MCF 10A (cell line): ENCODE data around the gene STAU1. TPM values are rescaled to one million over a fixed set of nuclear protein-coding genes. Genes with fewer than 3 reads are reported as not detected.
"Not testable (repeated sequence)": the region's sequence is repeated elsewhere in the genome, so short reads cannot be mapped to it uniquely, and the experiment has no call there.

Experiments used
- BruUV-seq: library from RNA; stranded (reverse); fragments of 400-500 nt; replicated peaks from 2 replicates; lab custom pipeline; 2021; lab: Mats Ljungman, UMichigan
- CTCF ChIA-PET: fragments of 300-600 bp; sonication (Branson Sonifier 250); formaldehyde crosslinking; extraction: SDS; loops from one replicate; lab custom pipeline; 2021; ENCODE audit warnings: antibody characterized with exemption, inconsistent platforms; lab: Yijun Ruan, JAX
- POLR2A ChIA-PET: fragments of 300-600, 350-650 bp; sonication (Branson Sonifier 250); formaldehyde crosslinking; extraction: SDS; loops from one replicate; lab custom pipeline; 2020; ENCODE audit warnings: antibody characterized with exemption, inconsistent platforms; lab: Yijun Ruan, JAX
- DNase-seq: peaks from one replicate; pipeline ENCODE4 v3.0.0-alpha.2; 2018; ENCODE audit not compliant: unreplicated experiment
- H3K27ac Mint-ChIP-seq: one replicate; pipeline ENCODE4 v1.8.0; 2022; ENCODE audit warnings: mild to moderate bottlenecking, low read depth, mixed read lengths; ENCODE audit not compliant: unreplicated experiment
- H3K27me3 Mint-ChIP-seq: one replicate; pipeline ENCODE4 v1.8.0; 2022; ENCODE audit warnings: mixed read lengths; ENCODE audit not compliant: insufficient read depth, unreplicated experiment
- H3K36me3 Mint-ChIP-seq: one replicate; pipeline ENCODE4 v1.8.0; 2022; ENCODE audit warnings: mild to moderate bottlenecking, moderate library complexity, mixed read lengths; ENCODE audit not compliant: insufficient read depth, unreplicated experiment
- H3K4me1 Mint-ChIP-seq: one replicate; pipeline ENCODE4 v1.8.0; 2022; ENCODE audit warnings: mixed read lengths; ENCODE audit not compliant: insufficient read depth, unreplicated experiment
- H3K4me3 Mint-ChIP-seq: one replicate; pipeline ENCODE4 v1.8.0; 2022; ENCODE audit warnings: mild to moderate bottlenecking, moderate library complexity, mixed read lengths; ENCODE audit not compliant: unreplicated experiment
- H3K9me3 Mint-ChIP-seq: one replicate; pipeline ENCODE4 v1.8.0; 2022; ENCODE audit warnings: mixed read lengths; ENCODE audit not compliant: unreplicated experiment
- intact Hi-C: fragments of 100-400 bp; cut with micrococcal nuclease; formaldehyde crosslinking; loops from 2 replicates; pipeline ENCODE4 v1.14.1; 2022
- total RNA-seq: library from RNA; stranded (reverse); gene quantifications from 2 replicates; pipeline ENCODE4 v1.2.3, GENCODE V29; 2022
- TF ChIP-seq, protein P1 (sequence below): fragments of 200-600 bp; IDR thresholded peaks from one replicate; pipeline ENCODE4 v1.8.0; 2022; ENCODE audit warnings: antibody characterized with exemption, mild to moderate bottlenecking; ENCODE audit not compliant: unreplicated experiment

The STAU1 gene
- total RNA-seq, 1 experiment from 2014 or later: 110 TPM

- no TSS peak for BruUV-seq
- peaks cover 62% of the 10 kb centered on the region for H3K36me3 Mint-ChIP-seq
- POLR2A ChIA-PET: interaction anchor here (0.7 to 0.9 kb wide), 2 partner anchors 9 to 169 kb away, joined by 3 to 4 read pairs; no protein-coding TSS in a partner anchor
- no peaks in the 10 kb centered on the region for H3K9me3 Mint-ChIP-seq
- no peaks in the 10 kb centered on the region for H3K4me1 Mint-ChIP-seq
- no peaks in the 10 kb centered on the region for H3K27me3 Mint-ChIP-seq
- TF ChIP-seq, protein P1, sequence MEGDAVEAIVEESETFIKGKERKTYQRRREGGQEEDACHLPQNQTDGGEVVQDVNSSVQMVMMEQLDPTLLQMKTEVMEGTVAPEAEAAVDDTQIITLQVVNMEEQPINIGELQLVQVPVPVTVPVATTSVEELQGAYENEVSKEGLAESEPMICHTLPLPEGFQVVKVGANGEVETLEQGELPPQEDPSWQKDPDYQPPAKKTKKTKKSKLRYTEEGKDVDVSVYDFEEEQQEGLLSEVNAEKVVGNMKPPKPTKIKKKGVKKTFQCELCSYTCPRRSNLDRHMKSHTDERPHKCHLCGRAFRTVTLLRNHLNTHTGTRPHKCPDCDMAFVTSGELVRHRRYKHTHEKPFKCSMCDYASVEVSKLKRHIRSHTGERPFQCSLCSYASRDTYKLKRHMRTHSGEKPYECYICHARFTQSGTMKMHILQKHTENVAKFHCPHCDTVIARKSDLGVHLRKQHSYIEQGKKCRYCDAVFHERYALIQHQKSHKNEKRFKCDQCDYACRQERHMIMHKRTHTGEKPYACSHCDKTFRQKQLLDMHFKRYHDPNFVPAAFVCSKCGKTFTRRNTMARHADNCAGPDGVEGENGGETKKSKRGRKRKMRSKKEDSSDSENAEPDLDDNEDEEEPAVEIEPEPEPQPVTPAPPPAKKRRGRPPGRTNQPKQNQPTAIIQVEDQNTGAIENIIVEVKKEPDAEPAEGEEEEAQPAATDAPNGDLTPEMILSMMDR: no peak
- H3K4me3 Mint-ChIP-seq: no peak overlapping the region
- intact Hi-C loops: no loop called here
- no peak overlapping the region for H3K27ac Mint-ChIP-seq
- DNase-seq: no peak
- CTCF ChIA-PET: interaction anchor here (0.6 to 1.1 kb wide), 4 partner anchors 9 to 133 kb away, joined by 3 to 5 read pairs (median 3); no protein-coding TSS in a partner anchor
Observed at GRCh38 chr20:49104365-49104648, 83.8 kb downstream of the STAU1 start.

DNA sequence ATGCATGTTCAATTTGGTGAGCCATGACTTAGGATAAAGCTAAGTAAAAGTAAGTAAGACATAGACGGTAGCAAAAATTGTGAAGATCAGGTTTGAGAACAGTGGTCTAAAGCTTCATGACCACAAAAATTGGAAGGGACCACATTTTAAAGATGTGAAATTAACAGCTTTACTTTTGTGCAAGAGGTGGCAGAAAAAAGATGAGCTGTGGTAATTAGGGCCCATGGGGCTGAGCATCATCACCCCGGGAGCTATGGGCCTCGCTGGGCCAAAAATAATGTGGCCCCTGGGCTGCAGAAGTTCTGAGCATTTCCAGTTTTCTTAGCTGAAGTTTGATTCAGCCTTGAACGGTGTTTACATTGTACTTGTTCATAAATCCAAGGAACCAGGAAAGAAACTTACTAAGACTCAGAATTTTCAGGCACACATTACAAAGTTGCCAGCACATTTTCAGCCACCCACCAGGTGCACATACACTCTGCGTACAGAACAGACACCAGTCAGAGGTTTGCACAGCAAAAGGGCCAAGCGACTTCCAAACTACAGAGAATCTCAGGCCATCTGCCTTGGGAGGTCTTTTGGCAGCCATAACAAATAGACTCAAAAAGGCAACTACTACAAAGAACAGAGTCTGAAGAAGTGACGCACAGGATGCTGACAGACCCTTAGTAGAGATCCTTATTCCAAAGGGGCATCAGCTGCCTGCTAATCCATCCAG, 84.3 kb downstream of the STAU1 start:
- CTCF ChIA-PET: interaction anchor here (0.7 to 1.1 kb wide), 2 partner anchors 11 to 133 kb away, joined by 3 to 5 read pairs; no protein-coding TSS in a partner anchor
- Mint-ChIP-seq H3K4me1 (no peaks in the 10 kb centered on the region), H3K4me3 (no peak overlapping the region), H3K27ac (no peak overlapping the region), H3K36me3 (peaks cover 63% of the 10 kb centered on the region), H3K9me3 (no peaks in the 10 kb centered on the region), H3K27me3 (no peaks in the 10 kb centered on the region)
- no TSS peak for BruUV-seq
- no peak for DNase-seq
- intact Hi-C loops: no loop called here
- TF ChIP-seq, protein P1: no peak
- POLR2A ChIA-PET: interaction anchor here (0.7 to 1.0 kb wide), 4 partner anchors 9 to 170 kb away, joined by 3 to 6 read pairs (median 4); no protein-coding TSS in a partner anchor

DNA sequence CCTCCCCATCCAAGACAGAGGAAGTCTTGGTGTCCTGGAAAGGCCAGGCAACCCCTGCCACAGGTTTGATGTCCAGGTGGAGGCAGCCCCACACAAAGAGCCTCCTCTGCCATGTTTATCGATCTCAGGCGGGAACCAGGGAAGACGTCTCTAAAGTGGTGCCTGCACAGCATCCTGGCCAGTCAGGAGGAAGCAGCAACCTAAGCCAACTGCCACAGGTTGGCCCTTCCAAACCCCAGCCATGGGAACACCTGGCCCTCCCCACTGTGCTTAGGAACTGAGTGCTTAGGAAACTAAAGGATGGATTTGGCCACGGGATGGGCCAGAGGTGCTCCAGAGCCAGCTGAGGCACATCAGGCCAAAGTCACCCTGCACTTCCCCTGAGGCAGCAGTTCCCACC, 85.1 kb downstream of the STAU1 start:
- H3K4me1 Mint-ChIP-seq: no peaks in the 10 kb centered on the region
- ChIA-PET CTCF (no interaction called here), POLR2A (interaction anchor here (0.6 to 1.0 kb wide), 4 partner anchors 13 to 31 kb away, joined by 3 to 6 read pairs (median 4); no protein-coding TSS in a partner anchor)
- no peak overlapping the region for H3K27ac Mint-ChIP-seq
- H3K9me3 Mint-ChIP-seq: no peaks in the 10 kb centered on the region
- peaks cover 66% of the 10 kb centered on the region for H3K36me3 Mint-ChIP-seq
- BruUV-seq: no TSS peak
- H3K4me3 Mint-ChIP-seq: no peak overlapping the region
- TF ChIP-seq, protein P1: no peak
- no peak for DNase-seq
- H3K27me3 Mint-ChIP-seq: no peaks in the 10 kb centered on the region
- intact Hi-C loops: no loop called here

- POLR2A ChIA-PET: interaction anchor here (0.8 to 1.4 kb wide), 4 partner anchors 8 to 178 kb away, joined by 3 to 6 read pairs (median 4); no protein-coding TSS in a partner anchor
- Mint-ChIP-seq H3K27ac (peak overlapping the region; percentile 74), H3K9me3 (no peaks in the 10 kb centered on the region), H3K4me1 (no peaks in the 10 kb centered on the region), H3K36me3 (peaks cover 86% of the 10 kb centered on the region), H3K4me3 (no peak overlapping the region), H3K27me3 (no peaks in the 10 kb centered on the region)
- intact Hi-C loops: no loop called here
- TF ChIP-seq, protein P1: no peak
- BruUV-seq: no TSS peak
- no peak for DNase-seq
- CTCF ChIA-PET: interaction anchor here (0.7 to 1.3 kb wide), 5 partner anchors 26 to 145 kb away, joined by 3 to 9 read pairs (median 3); no protein-coding TSS in a partner anchor
Observed at GRCh38 chr20:49100972-49101371, 87.2 kb downstream of the STAU1 start.

DNA sequence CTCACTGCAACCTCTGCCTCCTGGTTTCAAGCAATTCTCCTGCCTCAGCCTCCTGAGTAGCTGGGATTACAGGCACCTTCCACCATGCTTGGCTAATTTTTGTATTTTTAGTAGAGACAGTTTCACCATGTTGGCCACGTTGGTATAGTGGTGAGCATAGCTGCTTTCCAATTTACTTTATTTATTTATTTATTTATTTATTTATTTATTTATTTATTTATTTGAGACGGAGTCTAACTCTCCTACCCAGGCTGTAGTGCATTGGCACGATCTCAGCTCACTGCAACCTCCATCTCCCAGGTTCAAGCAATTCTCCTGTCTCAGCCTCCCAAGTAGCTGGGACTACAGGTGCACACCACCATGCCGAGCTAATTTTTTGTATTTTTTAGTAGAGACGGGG, 87.8 kb downstream of the STAU1 start:
- H3K9me3 Mint-ChIP-seq, BruUV-seq, H3K27me3 Mint-ChIP-seq, H3K4me1 Mint-ChIP-seq, intact Hi-C loops, H3K27ac Mint-ChIP-seq, H3K4me3 Mint-ChIP-seq, DNase-seq: not testable (repeated sequence)
- H3K36me3 Mint-ChIP-seq: peaks cover 93% of the 10 kb centered on the region
- POLR2A ChIA-PET: interaction anchor here (0.8 to 1.4 kb wide), 3 partner anchors 8 to 179 kb away, joined by 3 to 4 read pairs (median 3); no protein-coding TSS in a partner anchor
- CTCF ChIA-PET: interaction anchor here (0.9 to 1.3 kb wide), 2 partner anchors 32 to 145 kb away, joined by 3 to 9 read pairs; no protein-coding TSS in a partner anchor
